CD4-positive, alpha-beta T cell treated with Interleukin-2 at 100 ng/mL for 4 hours (primary cell): ENCODE measurements around the gene MAGEF1.
A peak's percentile ranks its signal among the peaks of the same experiment; 100 is the strongest.

Experiments used
- DNase-seq: peaks from one replicate; pipeline ENCODE4 v3.0.0-alpha.2; 2020; ENCODE audit warnings: low spot score

MAGEF1 gene

DNA sequence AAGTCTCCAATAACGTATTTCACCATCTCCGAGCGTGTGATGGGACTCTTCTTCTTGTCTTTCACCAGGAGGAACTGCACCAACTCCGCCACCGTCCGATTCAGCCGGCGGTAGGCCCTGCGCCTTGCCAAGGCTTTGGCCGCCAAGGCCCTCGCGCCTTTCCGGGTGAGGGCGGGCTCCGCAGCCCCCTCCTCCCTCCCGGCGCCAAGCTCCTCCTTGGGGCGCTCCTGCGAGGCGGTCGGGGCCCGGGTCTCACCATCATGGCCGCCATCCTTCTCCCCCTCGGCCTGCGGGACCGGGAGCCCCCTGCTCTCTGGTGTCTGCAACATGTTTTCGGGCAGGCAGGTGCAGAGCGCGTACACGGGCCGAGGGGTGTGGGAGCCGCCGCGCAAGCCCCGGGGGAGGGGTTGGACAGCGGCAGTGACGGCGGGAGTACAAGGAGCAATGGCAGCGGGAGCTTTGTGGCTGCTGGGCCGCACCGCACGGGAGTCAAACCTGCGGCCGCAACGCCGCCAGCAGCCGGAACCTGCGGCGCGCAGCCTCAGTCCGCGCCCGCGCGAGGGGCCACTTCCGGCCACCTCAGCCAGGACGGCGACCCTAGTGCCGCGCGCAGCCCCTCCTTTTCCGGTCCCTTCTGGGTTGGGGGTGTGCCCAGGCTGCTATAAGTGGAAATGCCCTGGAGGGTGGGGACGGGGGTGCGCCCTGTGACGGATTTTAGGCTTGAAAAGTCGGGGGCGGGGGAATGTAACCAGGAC lies at the start of gene MAGEF1:
Gene MAGEF1 (minus strand): TSS at position 572 of the 755 bp plus-strand sequence. CDS start 243 bp downstream, at position 329.
- DNase-seq: peak; percentile 64

DNA sequence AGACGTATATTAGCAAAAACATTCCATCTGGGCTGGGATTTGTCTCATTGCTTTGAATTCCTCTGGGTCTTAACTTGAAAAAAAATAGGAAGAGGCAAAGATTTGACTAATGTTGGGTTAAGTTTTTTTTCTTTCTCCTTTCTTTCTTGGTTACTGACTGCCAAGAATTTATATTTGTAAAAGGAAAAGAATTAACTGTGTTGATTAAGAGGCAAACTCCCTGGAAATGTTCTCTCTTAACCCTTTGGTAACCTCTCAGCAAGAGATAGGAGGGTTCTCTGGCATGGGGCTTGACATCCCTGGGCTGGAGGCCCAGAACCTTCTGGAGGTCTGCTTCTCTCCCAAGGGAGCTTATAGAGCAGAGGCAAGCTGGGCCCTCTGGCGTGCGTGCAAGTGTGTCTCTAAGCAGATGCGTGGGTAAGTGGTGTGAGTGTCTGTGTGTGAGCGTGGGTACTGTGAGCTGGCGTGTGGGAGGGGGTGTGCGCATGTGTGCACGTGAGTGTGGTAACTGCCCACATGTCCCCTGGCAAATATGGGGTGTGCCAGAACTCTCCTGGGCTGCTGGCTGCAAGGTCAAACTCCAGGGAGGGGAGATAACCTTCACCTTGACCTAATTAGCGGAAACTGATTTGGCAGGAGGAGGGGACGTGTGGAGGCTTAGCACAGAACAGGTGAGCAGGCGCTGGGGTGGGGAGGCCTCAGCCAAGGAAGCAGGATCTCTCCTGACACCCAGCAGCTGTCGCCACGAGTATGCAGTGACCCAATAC lies 49.4 kb upstream of the MAGEF1 start:
- no peak for DNase-seq

DNA sequence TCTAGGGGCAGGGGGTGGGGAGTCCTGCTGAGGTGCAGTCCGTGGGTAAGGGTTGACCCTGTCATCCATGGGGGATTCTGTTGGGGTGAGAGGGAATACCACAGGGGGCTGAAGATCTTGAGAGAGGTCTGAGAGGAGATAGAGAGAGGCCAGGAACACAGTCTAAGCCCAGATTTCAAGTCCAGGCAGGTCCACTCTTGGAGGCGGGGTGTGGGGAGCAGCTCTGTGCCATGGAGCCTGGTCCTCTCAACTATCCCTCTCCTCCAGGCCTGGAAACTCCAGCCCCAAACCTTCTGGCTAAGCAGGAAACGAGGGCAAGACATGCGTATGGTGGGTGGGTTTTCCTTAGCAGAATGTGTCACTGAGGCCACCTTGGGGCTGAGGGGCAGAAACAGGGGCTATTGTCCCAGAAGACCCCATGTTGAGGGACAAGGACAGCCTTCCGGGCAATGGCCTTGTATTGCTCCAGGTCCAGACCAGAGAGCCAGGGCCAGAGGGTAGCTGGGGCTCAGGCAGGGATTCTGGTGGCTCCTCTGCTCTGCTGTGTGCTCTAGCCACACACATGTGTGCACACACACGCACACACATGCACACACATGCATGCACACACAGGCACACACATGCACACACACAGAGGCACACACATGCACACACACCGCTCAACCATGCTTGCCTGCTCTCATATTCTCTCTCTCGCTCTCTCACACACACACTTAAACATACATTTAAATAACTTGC lies 48.6 kb upstream of the MAGEF1 start:
- DNase-seq: no peak

- DNase-seq: no peak
These were observed 47.9 kb upstream of the MAGEF1 start for GRCh38 chr3:184759666-184760200.

DNA sequence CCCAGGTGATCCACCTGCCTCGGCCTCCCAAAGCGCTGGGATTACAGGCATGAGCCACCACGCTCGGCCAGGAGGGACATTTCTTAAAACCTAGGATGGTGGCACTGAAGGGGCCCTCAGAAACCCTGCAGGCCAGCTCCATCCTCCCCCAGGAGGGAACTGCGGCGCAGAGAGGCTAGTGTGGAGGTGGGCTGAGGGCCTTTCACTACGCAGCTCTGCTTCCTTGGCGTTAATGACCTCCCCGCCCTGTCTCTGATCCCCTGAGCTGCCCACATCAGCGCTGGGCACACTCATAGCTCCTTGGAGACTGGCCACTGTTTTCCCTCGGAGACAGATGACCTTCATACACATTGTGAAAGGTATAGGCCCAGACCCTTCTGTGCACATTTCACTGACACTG lies 46.2 kb upstream of the MAGEF1 start:
- no peak for DNase-seq

DNA sequence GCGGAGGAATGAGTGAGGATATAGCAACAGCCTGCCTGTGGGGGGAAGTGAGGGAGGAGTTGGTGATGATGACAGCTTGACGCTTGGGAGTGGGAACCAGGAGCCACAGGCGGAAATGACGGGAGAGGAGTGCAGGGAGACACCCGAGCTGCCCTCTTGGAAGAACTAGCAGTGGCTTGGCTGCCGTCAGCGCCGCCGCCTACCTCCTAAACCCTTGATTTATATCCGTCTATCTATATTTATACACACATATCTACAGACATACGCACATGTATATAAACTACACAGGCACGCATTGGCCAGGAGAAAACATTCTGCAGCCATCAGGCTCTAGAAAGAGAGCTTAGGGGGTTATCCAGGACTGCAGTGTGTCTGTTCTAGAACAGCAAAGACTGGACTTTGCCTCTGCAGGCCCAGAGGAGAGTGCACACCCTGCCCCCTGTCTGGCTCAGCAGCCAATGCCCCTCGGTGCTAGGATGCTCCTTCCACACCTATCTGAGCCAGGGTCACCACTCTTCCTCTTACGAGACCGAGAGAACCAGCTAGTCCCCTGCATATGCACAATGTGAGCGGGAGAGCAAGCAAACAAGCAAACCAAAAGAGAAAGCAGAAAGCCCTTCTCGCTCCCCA lies 45.3 kb upstream of the MAGEF1 start:
- no peak for DNase-seq

GRCh38 chr3:184756151-184757021 lies 44.5 kb upstream of the MAGEF1 start:
- no peak for DNase-seq

- DNase-seq: no peak
These were observed 43.5 kb upstream of the MAGEF1 start for GRCh38 chr3:184755315-184755731.

DNA sequence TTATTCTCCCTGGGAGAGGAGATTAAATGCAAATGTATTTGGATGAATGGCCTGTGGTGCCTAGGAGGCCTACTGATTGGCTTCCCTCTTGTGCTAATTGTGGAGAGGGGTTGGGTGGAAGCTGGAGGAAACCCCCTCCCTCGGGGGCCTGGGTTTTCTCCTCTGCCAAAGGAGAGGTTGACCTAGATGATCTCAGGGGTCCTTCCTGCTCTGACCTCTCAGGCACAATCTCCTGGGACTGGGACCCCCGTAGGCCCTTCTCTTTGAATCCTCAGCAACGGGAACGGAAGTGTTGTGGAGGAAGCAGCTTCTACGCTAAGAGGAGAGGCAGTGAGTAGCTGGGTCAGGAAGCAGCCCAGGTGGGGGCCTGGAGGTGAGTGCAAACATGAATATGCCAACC lies 40.5 kb upstream of the MAGEF1 start:
- no peak for DNase-seq

DNA sequence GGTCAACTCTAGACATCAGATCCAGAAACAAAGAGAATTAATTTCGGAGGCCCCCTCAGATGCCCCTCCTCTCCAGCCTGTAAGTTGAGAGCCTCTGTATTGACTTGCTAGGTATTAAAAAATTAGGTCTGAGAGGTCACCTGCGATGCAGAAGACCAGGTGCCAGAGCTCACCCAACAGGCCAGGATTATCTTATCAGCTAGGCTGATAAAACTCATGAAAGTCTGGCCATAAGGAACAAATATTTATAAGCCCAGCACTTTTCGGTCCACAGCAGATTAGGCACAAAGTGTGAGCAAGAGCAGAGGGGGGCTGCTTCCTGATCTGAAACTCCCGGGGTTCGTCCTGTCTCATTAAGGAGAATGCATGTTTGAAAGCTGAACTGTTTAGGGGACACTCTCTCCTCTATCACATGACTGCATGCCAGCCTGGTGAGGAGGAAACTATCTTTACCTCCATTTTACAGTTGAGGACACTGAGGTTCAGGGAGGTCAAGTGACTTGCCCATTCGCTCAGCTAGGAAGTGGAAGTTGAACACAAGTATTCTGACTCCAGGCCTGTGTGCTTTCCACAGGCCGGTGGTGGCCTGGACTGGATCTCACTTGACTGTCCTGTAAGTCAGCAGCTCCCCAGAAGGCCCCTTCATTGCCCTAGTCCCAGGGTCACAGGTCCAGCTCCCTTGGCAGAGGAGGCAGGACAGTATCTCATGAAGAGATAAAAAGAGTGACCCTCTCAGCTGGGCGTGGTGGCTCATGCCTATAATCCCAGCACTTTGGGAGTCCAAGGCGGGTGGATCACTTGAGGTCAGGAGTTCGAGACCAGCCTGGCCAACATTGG lies 39.6 kb upstream of the MAGEF1 start:
- DNase-seq: no peak

DNA sequence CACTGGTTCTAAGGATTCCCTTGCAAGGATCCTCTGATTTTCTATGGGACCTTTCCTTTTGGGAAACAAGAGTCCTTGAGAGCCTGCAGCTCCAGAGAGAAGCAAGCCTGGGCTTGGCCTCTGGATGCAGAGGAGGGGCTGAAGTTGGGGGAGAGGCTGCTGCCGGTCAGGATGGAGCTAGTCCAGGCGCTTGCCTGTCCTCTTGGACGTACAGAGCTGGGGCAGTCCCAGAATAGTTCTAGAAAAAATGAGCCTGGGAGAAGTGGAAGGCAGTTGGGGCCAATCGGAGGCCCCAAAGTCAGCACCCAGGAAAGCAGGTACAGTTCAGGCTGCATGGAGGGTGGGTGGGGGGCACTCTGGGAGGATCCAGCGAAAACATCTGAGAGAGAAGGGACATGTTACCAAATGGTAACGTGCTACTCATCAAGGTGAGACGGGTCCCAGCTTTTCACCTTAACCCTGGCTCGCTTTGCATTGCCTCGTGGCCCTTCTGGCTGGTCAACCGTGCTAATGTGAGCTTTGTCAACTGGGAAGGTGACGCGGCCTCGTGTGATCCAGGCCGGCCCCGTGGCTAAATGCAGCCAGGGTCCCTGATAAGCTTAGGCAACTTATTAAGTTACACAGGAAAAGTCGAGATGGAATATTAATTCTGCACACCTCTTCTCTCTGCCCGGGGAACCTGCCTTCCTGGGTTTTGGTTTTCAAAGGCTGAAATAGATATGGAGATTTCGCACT lies 38.7 kb upstream of the MAGEF1 start:
- no peak for DNase-seq

GRCh38 chr3:184749168-184749744 lies 37.4 kb upstream of the MAGEF1 start:
- no peak for DNase-seq

DNA sequence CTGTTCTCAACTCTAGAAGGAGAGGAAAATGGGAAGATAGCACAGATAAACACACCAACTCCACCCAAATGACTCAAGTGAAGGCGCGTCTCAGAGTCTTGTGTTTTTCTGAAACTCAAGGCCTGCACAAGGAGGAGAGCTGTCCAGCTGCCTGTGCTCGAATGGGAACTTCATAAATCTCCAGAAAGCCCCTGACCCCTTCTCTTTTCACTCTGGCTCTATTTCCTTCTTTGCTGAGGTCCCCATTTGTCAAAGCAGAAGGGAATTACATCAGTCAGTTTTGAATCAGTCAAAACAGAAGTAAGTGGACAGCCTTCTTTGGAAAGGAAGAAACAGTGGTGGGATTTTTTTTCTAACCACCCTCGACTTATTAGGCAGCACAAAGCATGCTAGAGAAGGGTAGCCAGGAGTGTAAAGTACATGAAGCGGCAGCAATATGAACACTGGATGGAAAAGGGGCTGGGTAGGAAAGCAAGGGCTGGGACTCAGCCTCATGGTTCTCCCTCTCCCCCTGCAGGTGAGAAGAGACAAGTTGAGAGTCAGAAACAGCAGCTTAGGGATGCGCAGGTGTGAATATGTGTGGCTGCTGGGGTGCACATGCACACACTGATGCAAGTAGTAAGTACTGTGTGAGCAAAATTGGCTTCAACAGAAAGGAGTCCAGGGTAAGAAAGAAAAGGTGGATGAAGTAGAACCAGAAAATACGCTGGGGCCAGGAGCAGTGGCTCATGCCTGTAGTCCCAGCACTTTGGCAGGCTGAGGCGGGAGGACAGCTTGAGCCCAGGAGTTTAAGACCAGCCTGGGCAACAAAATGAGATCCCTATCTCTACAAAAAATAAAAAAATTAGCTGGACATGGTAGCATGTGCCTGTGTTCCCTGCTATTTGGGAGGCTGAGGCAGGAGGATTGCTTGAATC lies 36.6 kb upstream of the MAGEF1 start:
- no peak for DNase-seq

DNA sequence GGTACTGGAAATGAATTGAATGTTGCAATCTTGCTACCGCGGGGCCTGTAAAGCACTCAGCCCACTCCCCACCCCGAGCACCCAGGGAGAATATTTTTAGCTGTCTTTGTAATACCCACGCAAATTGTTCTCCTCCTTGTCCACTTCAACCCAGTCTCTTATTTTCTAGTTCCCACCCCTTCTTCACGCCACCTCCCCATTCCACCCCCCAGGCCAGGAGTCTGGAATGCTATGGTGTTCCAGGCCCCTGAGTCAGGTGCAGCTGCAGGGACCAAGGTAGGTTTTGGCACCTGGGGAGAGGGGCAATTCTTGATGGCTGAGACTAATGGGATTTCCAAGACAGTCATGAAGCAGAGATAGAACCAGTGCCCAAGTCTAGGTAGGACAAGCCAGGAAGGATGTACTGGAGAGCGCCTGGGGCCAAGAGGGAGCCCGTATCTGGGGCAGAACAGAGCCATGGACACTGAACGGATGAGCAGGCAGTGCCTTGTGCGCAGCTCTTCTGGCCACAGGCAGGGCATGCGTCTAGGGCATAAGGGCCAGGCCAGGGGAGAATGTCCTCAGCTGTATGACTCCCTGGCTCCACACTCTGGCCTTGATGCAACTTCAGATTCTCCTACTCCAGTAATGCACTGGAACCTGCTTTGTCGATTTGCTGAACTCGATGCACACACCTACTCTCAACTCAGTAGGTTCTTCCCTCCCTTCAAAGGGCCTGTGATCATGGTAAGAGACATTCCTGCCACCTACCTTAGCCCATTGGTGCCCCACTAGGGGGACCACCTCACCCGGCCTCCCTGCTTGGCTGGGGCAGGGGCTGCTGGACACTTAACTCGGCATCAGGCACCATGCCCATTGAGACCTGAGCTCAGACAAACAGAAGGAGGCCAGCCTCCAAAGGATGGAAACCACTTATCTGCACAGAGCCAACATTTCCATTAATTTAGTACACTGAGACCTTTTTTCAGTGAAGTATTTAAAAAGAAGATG lies 34.6 kb upstream of the MAGEF1 start:
- DNase-seq: no peak

GRCh38 chr3:184745526-184745925 lies 33.7 kb upstream of the MAGEF1 start:
- no peak for DNase-seq

DNA sequence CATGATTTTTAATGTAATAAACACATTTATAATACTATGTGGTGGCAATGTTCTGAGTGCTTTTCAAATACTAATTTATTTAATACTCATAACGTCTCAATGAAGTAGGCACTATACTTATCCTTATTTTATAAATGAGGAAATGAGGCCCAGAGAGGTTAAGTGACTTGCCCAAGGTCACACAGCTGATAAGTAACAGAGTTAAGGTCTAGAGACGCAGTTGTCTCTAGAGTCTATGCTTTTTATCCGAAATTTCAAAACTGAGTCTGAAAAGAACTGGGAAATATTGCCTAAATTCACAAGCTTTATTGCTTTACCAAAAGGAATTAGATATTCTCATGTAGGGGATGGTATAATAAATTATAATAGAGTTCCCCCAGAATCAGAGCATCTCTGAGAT lies 31.4 kb upstream of the MAGEF1 start:
- DNase-seq: no peak

DNA sequence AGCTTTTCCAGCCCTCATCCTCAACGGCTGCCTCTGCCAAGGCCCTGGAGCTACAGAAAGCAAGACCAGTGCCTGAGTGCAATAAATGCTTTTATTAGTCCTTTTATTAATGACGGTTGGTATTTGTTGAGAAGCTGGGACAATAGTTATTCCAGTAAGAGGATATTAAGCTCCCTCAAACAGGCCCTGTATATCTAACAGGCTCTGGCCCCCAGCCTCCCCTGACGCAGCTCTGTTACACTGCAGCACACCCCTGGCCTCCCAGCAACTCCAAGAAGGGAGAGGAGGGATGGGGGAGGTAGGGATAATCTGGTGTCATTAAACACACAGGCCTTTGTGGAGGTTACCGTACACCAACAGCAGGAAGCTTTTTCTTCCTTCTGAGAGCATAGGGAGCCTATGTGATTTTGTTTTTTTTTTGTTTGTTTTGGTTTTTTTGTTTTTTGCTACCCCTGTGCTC lies 30.8 kb upstream of the MAGEF1 start:
- DNase-seq: no peak
